Measurements from ENCODE around the gene DISC1. TPM values are rescaled to one million over a fixed set of nuclear protein-coding genes. Genes with fewer than 3 reads are reported as not detected.
"Not testable (repeated sequence)": the region's sequence is repeated elsewhere in the genome, so short reads cannot be mapped to it uniquely, and the experiment has no call there.

Gene DISC1
- total RNA-seq, 2 donors from 2014 or later: 3.9 to 8.2 TPM

- Mint-ChIP-seq H3K27me3 (no peaks in the 10 kb centered on the region), H3K36me3 (ENCODE audit: low read depth) (no peaks in the 10 kb centered on the region), H3K4me1 (no peaks in the 10 kb centered on the region), H3K9me3 (peaks cover 4% of the 10 kb centered on the region), H3K27ac (no peak overlapping the region), H3K4me3 (no peak overlapping the region)
- ATAC-seq (replicated peaks): no peak
These were observed 328.2 kb downstream of the DISC1 start for GRCh38 chr1:231954751-231955150.

GRCh38 chr1:231957359-231957758 lies 330.8 kb downstream of the DISC1 start:
- H3K27ac Mint-ChIP-seq: no peak overlapping the region
- peaks cover 4% of the 10 kb centered on the region for H3K9me3 Mint-ChIP-seq
- no peaks in the 10 kb centered on the region for H3K36me3 Mint-ChIP-seq (ENCODE audit: low read depth)
- ATAC-seq (replicated peaks): no peak
- H3K4me1 Mint-ChIP-seq: no peaks in the 10 kb centered on the region
- H3K4me3 Mint-ChIP-seq: no peak overlapping the region
- H3K27me3 Mint-ChIP-seq: no peaks in the 10 kb centered on the region

GRCh38 chr1:231958448-231958847 lies 331.9 kb downstream of the DISC1 start:
- Mint-ChIP-seq H3K27me3 (no peaks in the 10 kb centered on the region), H3K4me3 (no peak overlapping the region), H3K27ac (no peak overlapping the region), H3K4me1 (no peaks in the 10 kb centered on the region), H3K9me3 (peaks cover 4% of the 10 kb centered on the region), H3K36me3 (ENCODE audit: low read depth) (no peaks in the 10 kb centered on the region)
- no peak for ATAC-seq (replicated peaks)

- no peak overlapping the region for H3K4me3 Mint-ChIP-seq
- no peak for ATAC-seq (replicated peaks)
These were observed 332.8 kb downstream of the DISC1 start for GRCh38 chr1:231959225-231959884.

GRCh38 chr1:231961801-231962200 lies 335.2 kb downstream of the DISC1 start:
- H3K27me3 Mint-ChIP-seq; H3K4me1 Mint-ChIP-seq; H3K9me3 Mint-ChIP-seq; H3K4me3 Mint-ChIP-seq; H3K36me3 Mint-ChIP-seq (ENCODE audit: low read depth); H3K27ac Mint-ChIP-seq; ATAC-seq (replicated peaks): not testable (repeated sequence)

More at GRCh38 chr1:231959225-231959884, 332.8 kb downstream of the DISC1 start:
- no peaks in the 10 kb centered on the region for H3K4me1 Mint-ChIP-seq
- no peaks in the 10 kb centered on the region for H3K36me3 Mint-ChIP-seq (ENCODE audit: low read depth)
- H3K27ac Mint-ChIP-seq: no peak overlapping the region
- H3K9me3 Mint-ChIP-seq: peaks cover 4% of the 10 kb centered on the region
- no peaks in the 10 kb centered on the region for H3K27me3 Mint-ChIP-seq

GRCh38 chr1:231962636-231963035 lies 336.0 kb downstream of the DISC1 start:
- no peaks in the 10 kb centered on the region for H3K27me3 Mint-ChIP-seq
- no peaks in the 10 kb centered on the region for H3K4me1 Mint-ChIP-seq
- no peak overlapping the region for H3K27ac Mint-ChIP-seq
- H3K9me3 Mint-ChIP-seq: no peaks in the 10 kb centered on the region
- no peaks in the 10 kb centered on the region for H3K36me3 Mint-ChIP-seq (ENCODE audit: low read depth)
- ATAC-seq (replicated peaks): no peak
- H3K4me3 Mint-ChIP-seq: no peak overlapping the region

- Mint-ChIP-seq H3K27ac (no peak overlapping the region), H3K4me3 (no peak overlapping the region), H3K9me3 (no peaks in the 10 kb centered on the region), H3K36me3 (ENCODE audit: low read depth) (no peaks in the 10 kb centered on the region), H3K4me1 (no peaks in the 10 kb centered on the region), H3K27me3 (no peaks in the 10 kb centered on the region)
- ATAC-seq (replicated peaks): no peak
These were observed 337.7 kb downstream of the DISC1 start for GRCh38 chr1:231964241-231964640.

- Mint-ChIP-seq H3K36me3 (ENCODE audit: low read depth) (no peaks in the 10 kb centered on the region), H3K4me3 (no peak overlapping the region), H3K9me3 (no peaks in the 10 kb centered on the region), H3K27me3 (no peaks in the 10 kb centered on the region), H3K27ac (no peak overlapping the region), H3K4me1 (no peaks in the 10 kb centered on the region)
- no peak for ATAC-seq (replicated peaks)
These were observed 338.4 kb downstream of the DISC1 start for GRCh38 chr1:231964961-231965360.

- Mint-ChIP-seq H3K27me3 (no peaks in the 10 kb centered on the region), H3K36me3 (ENCODE audit: low read depth) (no peaks in the 10 kb centered on the region), H3K4me1 (no peaks in the 10 kb centered on the region), H3K9me3 (no peaks in the 10 kb centered on the region), H3K4me3 (no peak overlapping the region), H3K27ac (no peak overlapping the region)
- no peak for ATAC-seq (replicated peaks)
These were observed 339.0 kb downstream of the DISC1 start for GRCh38 chr1:231965615-231966014.

GRCh38 chr1:231966983-231967382 lies 340.4 kb downstream of the DISC1 start:
- no peaks in the 10 kb centered on the region for H3K9me3 Mint-ChIP-seq
- H3K4me1 Mint-ChIP-seq: no peaks in the 10 kb centered on the region
- no peak overlapping the region for H3K27ac Mint-ChIP-seq
- H3K4me3 Mint-ChIP-seq: no peak overlapping the region
- H3K36me3 Mint-ChIP-seq (ENCODE audit: low read depth): no peaks in the 10 kb centered on the region
- no peaks in the 10 kb centered on the region for H3K27me3 Mint-ChIP-seq
- no peak for ATAC-seq (replicated peaks)

- H3K4me3 Mint-ChIP-seq: no peak overlapping the region
- H3K27me3 Mint-ChIP-seq: no peaks in the 10 kb centered on the region
- no peak overlapping the region for H3K27ac Mint-ChIP-seq
- no peak for ATAC-seq (replicated peaks)
- no peaks in the 10 kb centered on the region for H3K36me3 Mint-ChIP-seq (ENCODE audit: low read depth)
- H3K4me1 Mint-ChIP-seq: peaks cover 4% of the 10 kb centered on the region
- H3K9me3 Mint-ChIP-seq: no peaks in the 10 kb centered on the region
These were observed 342.5 kb downstream of the DISC1 start for GRCh38 chr1:231969076-231969475.

- H3K4me3 Mint-ChIP-seq; H3K27me3 Mint-ChIP-seq; H3K9me3 Mint-ChIP-seq; H3K36me3 Mint-ChIP-seq (ENCODE audit: low read depth); H3K27ac Mint-ChIP-seq; ATAC-seq (replicated peaks); H3K4me1 Mint-ChIP-seq: not testable (repeated sequence)
These were observed 343.2 kb downstream of the DISC1 start for GRCh38 chr1:231969761-231970160.

GRCh38 chr1:231970684-231971083 lies 344.1 kb downstream of the DISC1 start:
- no peaks in the 10 kb centered on the region for H3K27me3 Mint-ChIP-seq
- H3K4me1 Mint-ChIP-seq: peaks cover 5% of the 10 kb centered on the region
- no peak for ATAC-seq (replicated peaks)
- H3K4me3 Mint-ChIP-seq: no peak overlapping the region
- H3K27ac Mint-ChIP-seq: no peak overlapping the region
- H3K9me3 Mint-ChIP-seq: peaks cover 5% of the 10 kb centered on the region
- H3K36me3 Mint-ChIP-seq (ENCODE audit: low read depth): no peaks in the 10 kb centered on the region

- no peak overlapping the region for H3K4me3 Mint-ChIP-seq
- no peak overlapping the region for H3K27ac Mint-ChIP-seq
- peaks cover 5% of the 10 kb centered on the region for H3K4me1 Mint-ChIP-seq
- peaks cover 8% of the 10 kb centered on the region for H3K9me3 Mint-ChIP-seq
- H3K36me3 Mint-ChIP-seq (ENCODE audit: low read depth): no peaks in the 10 kb centered on the region
- peak; percentile 23 for ATAC-seq (replicated peaks)
- H3K27me3 Mint-ChIP-seq: no peaks in the 10 kb centered on the region
These were observed 345.0 kb downstream of the DISC1 start for GRCh38 chr1:231971397-231972110.

GRCh38 chr1:231972111-231972445 lies 345.5 kb downstream of the DISC1 start:
- H3K9me3 Mint-ChIP-seq: peaks cover 10% of the 10 kb centered on the region
- no peaks in the 10 kb centered on the region for H3K36me3 Mint-ChIP-seq (ENCODE audit: low read depth)
- no peaks in the 10 kb centered on the region for H3K27me3 Mint-ChIP-seq
- no peak overlapping the region for H3K4me3 Mint-ChIP-seq
- no peak for ATAC-seq (replicated peaks)
- peaks cover 5% of the 10 kb centered on the region for H3K4me1 Mint-ChIP-seq
- no peak overlapping the region for H3K27ac Mint-ChIP-seq
